GM19468 (cell line): ENCODE measurements around the gene RICTOR.
"Not testable (repeated sequence)": the region's sequence is repeated elsewhere in the genome, so short reads cannot be mapped to it uniquely, and the experiment has no call there.

Source experiments
- ATAC-seq: cut with Tn5 transposase; IDR thresholded peaks from one replicate; pipeline ENCODE4 v1.9.1; 2021; ENCODE audit warnings: mild to moderate bottlenecking, moderate library complexity, moderate number of reproducible peaks; ENCODE audit not compliant: unreplicated experiment; ENCODE audit errors: extremely low read depth

RICTOR gene

DNA sequence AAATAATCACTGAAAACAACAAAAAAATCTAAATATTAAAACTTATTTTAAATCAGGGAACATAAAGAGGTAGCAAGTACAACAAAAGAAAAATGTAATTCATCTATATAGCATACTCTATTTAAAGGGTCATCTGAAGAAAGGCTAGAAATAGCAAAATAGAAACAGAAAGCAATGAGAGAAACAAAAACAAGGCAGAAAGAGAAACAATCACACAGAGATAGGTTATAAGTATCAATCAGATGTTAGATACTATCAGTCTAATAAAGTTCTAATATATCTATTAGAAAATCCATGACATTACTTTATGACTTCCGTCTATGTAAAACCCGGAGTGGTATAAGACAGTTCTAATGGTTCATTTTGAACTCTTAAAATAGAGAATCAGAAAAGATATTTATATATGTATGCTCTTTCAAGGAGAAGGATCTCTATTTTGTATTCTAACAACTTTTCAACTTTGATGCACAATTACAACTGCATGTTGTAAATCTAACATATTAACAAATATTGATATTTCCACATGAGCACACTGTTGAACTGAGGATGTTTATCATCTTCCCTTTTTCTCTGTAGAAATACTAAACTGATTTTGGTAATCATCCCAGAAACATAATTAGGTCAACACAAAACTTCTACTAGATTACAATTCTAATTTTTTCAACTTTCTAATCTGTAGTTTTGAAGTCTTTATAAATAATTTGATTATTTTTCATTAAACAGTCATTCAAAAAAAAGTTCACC is 15.8 kb downstream of the RICTOR start:
- ATAC-seq, result peak; percentile 80

DNA sequence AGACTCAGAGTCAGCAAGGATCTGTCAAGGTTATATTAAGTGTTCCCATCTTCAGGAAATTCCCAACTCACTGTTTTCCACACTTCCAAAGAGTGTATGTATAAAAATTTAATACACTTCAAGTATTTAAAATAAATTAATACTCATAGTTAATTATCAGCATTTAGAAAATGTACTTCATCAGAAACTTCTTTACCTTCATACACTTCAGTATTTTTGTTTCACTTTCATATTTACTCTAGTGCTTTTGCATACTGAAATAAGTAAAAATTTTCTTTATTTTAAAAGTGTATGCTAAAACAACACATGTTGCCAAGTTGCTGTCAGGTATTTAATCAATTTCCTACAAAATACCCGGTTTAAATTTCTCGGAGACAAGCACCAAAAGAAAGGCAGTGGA is 16.5 kb downstream of the RICTOR start:
- no peak for ATAC-seq

GRCh38 chr5:39055768-39056398 is 18.3 kb downstream of the RICTOR start:
- ATAC-seq, result no peak

GRCh38 chr5:39055027-39055767 is 19.0 kb downstream of the RICTOR start:
- no peak for ATAC-seq

GRCh38 chr5:39053189-39053588 is 21.0 kb downstream of the RICTOR start:
- ATAC-seq, result no peak

DNA sequence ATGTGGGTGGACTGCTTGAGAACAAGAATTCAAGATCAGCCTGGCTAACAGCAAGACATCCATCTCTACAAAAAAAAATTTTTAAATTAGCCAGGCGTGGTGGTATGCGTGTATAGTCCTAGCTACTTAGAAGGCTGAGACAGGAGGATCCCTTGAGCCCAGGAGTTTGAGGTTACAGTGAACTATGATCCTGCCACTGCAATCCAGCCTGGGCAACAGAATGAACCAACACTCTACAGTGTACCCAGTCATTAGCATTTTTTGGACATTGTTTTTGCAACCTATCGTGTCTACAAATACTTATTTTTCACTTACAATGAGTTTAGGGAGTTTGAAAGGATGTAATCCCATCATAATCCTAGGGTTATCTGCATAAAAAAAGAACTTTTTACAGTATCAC is 22.1 kb downstream of the RICTOR start:
- ATAC-seq, result no peak

DNA sequence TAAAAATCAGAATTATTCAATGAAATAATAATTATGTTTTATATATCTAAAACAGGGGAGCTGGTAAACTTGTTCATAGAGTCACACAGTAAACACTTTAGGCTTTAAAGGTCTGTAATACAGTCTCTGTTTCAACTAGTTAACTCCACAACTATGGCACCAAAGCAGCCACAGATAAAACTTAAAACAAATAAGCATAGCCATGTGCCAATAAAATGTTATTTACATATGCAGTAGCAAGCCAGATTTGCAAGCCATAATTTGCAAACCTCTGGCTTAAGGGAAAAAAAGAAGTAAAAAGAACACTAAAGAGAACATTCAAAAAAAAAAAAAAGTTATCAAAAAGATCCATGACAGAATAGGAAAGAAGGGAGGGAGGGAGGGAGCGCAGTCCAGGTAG is 24.9 kb downstream of the RICTOR start:
- no peak for ATAC-seq

GRCh38 chr5:39040875-39041274 is 33.3 kb downstream of the RICTOR start:
- no peak for ATAC-seq

GRCh38 chr5:39034493-39034892 is 39.7 kb downstream of the RICTOR start:
- ATAC-seq, result not testable (repeated sequence)

GRCh38 chr5:39031041-39031440 is 43.2 kb downstream of the RICTOR start:
- ATAC-seq, result no peak

DNA sequence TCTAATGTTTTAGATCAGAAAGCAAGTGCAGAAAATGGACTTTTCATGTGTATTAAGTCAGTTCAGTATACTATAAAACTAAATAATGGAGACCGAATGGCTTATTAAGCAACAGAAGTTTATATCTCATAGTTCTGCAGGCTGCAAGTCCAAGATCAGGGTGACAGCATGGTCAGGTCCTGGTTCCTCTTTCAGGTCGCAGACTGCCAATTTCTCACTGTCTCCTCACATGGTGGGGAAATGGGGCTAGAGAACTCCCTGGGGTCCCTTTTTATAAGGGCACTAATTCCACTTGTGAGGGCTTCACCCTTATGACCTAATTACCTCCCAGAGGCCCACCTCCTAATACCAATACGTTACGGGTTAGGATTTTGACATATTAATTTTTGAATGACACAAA is 48.7 kb downstream of the RICTOR start:
- ATAC-seq, result no peak

- ATAC-seq, result no peak
Measured at GRCh38 chr5:39024884-39025283, 49.3 kb downstream of the RICTOR start.

GRCh38 chr5:39024005-39024404 is 50.2 kb downstream of the RICTOR start:
- no peak for ATAC-seq

DNA sequence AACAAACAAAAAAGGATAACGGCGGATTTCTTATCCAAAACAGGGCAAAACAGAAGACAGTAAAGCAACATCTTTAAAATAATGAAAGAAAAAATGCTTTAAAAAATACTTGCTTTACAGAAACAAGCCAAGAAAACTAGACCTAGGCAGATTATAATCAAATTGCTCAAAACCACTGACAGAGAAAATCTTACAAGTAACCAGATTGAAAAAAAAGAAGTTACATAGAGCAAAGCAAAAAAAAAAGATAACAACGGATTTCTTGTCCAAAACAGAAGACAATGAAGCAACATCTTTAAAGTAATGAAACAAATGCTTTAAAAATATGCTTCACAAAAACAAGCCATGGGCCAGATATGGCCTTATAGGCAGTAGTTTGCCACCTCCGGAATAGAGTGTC is 51.1 kb downstream of the RICTOR start:
- no peak for ATAC-seq

DNA sequence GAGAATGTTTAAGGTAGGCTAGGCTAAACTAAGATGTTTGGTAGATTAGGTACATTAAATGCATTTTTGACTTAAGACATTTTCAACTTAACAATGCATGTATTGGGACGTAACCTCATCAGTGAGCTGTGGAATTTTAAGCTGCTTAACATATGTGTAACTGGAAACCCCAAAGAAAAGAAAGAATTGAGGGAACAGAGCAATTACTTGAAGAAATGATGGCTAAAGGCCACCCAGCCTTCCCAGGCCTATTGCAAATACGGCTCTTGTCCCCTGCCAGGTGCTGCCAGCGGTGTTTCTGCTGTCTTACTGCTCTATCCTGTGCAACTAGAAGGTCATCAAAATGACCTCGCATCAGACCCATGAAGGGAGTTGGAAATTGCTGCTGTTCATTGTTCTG is 52.0 kb downstream of the RICTOR start:
- no peak for ATAC-seq

GRCh38 chr5:39021413-39021812 is 52.8 kb downstream of the RICTOR start:
- ATAC-seq, result no peak

DNA sequence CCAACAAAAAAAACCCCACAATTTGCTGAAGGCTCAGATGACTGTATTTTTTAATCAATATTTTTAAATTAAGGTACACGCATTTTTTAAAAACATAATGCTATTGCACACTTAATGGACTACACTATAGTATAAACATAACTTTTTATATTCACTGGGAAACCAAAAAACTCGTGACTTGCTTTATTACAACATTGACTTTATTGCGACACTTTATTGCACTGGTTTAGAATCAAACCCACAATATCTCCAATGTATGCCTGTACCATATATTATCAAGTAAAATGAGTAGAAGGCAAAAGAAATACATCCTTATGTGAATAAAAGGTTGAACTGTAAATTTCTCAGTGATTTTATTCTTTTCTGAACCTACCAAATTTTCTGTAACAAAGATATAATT is 53.7 kb downstream of the RICTOR start:
- ATAC-seq, result no peak

DNA sequence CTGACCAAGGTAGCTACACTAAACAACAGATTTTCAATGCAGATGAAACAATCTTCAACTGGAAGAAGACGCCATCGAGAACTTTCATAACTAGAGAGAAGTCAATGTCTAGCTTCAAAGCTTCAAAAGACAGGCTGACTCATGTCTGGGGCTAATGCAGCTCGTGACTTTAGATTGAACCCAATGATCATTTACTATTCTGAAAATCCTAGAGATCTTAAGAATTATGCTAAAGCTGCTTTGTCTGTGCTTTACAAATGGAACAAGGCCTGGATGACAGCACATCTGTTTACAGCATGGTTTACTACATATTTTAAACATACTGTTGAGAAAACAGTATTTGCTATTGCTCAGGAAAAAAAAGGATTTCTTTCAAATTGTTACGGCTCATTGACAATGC is 54.9 kb downstream of the RICTOR start:
- ATAC-seq, result no peak

- ATAC-seq, result no peak
Measured at GRCh38 chr5:39017504-39017903, 56.7 kb downstream of the RICTOR start.

- no peak for ATAC-seq
Measured at GRCh38 chr5:39016587-39017275, 57.5 kb downstream of the RICTOR start.
